ENCODE measurements around the gene RNF151.

RNF151 gene

GRCh38 chr16:1945559-1946391, 20.9 kb upstream of the RNF151 start:
- peak in 1 of 2 donors; percentile 63 for DNase-seq
- Histone ChIP-seq H3K4me3 (no peak overlapping the region), H3K4me1 (peaks cover 6 to 25% (median 16%) of the 10 kb centered on the region in 4 donors), H3K27me3 (no peaks in the 10 kb centered on the region), H3K36me3 (peaks cover 4 to 6% (median 5%) of the 10 kb centered on the region in 3 donors), H3K27ac (no peak overlapping the region), H3K9me3 (no peaks in the 10 kb centered on the region)
- intact Hi-C loops (cut with DNase I; ENCODE audit: low total_unique reads): no loop called here
- no peak for TF ChIP-seq CTCF (IDR thresholded peaks at IDR 0.05)

GRCh38 chr16:1946495-1947368, 19.9 kb upstream of the RNF151 start:
- H3K36me3 ChIP-seq: no peaks in the 10 kb centered on the region
- H3K4me1 ChIP-seq: peaks cover 5 to 17% (median 10%) of the 10 kb centered on the region in 4 donors
- H3K4me3 ChIP-seq: no peak overlapping the region
- TF ChIP-seq CTCF (IDR thresholded peaks at IDR 0.05): no peak
- no peaks in the 10 kb centered on the region for H3K27me3 ChIP-seq
- intact Hi-C loops (cut with DNase I; ENCODE audit: low total_unique reads): no loop called here
- peak in 1 of 2 donors; percentile 63 for DNase-seq
- no peak overlapping the region for H3K27ac ChIP-seq
- H3K9me3 ChIP-seq: no peaks in the 10 kb centered on the region

- Histone ChIP-seq H3K36me3 (no peaks in the 10 kb centered on the region), H3K27ac (no peak overlapping the region), H3K4me3 (no peak overlapping the region), H3K9me3 (no peaks in the 10 kb centered on the region), H3K4me1 (peaks cover 0 to 11% (median 5%) of the 10 kb centered on the region in 4 donors), H3K27me3 (no peaks in the 10 kb centered on the region)
- no peak for TF ChIP-seq CTCF (IDR thresholded peaks at IDR 0.05)
- intact Hi-C loops (cut with DNase I; ENCODE audit: low total_unique reads): no loop called here
- DNase-seq: peak in 1 of 2 donors; percentile 59
These were observed 19.3 kb upstream of the RNF151 start for GRCh38 chr16:1947369-1947670.

- no peak overlapping the region for H3K27ac ChIP-seq
- no peak for TF ChIP-seq CTCF (IDR thresholded peaks at IDR 0.05)
- peaks cover 0 to 7% (median 1%) of the 10 kb centered on the region in 4 donors for H3K4me1 ChIP-seq
- H3K9me3 ChIP-seq: no peaks in the 10 kb centered on the region
- DNase-seq: no peak
- no peaks in the 10 kb centered on the region for H3K36me3 ChIP-seq
- H3K27me3 ChIP-seq: peaks cover 0 to 7% of the 10 kb centered on the region in 2 donors
- intact Hi-C loops (cut with DNase I; ENCODE audit: low total_unique reads): no loop called here
- no peak overlapping the region for H3K4me3 ChIP-seq
These were observed 17.1 kb upstream of the RNF151 start for GRCh38 chr16:1949507-1949906.

- H3K4me1 ChIP-seq: peaks cover 0 to 7% (median 1%) of the 10 kb centered on the region in 4 donors
- intact Hi-C loops (cut with DNase I; ENCODE audit: low total_unique reads): no loop called here
- no peak for TF ChIP-seq CTCF (IDR thresholded peaks at IDR 0.05)
These were observed 16.6 kb upstream of the RNF151 start for GRCh38 chr16:1950047-1950446.

More at GRCh38 chr16:1950047-1950446, 16.6 kb upstream of the RNF151 start:
- Histone ChIP-seq H3K36me3 (no peaks in the 10 kb centered on the region), H3K27me3 (peaks cover 0 to 11% of the 10 kb centered on the region in 2 donors), H3K4me3 (no peak overlapping the region), H3K9me3 (no peaks in the 10 kb centered on the region), H3K27ac (no peak overlapping the region)
- no peak for DNase-seq

All from tibial artery (tissue), 4 donors.